Stomach (tissue), 9 donors: ENCODE measurements around the gene CELF4. TPM values are rescaled to one million over a fixed set of nuclear protein-coding genes. Genes with fewer than 3 reads are reported as not detected.

ENCODE experiments used
- DNase-seq, 2 donors: peaks; one replicate each; pipeline versions ENCODE4 v3.0.0 to v3.0.0-alpha.2; 2013 to 2019
- H3K27ac ChIP-seq, 5 donors: fragments of 200-600 bp in 4 of 5; sonication (generic) in 4 of 5; one replicate each; pipeline ENCODE4 v1.5.1; 2013 to 2019; ENCODE audit warnings: mild to moderate bottlenecking in 1 of 5, moderate library complexity in 1 of 5
- H3K27me3 ChIP-seq, 3 donors: fragments of 200-600 bp; sonication (generic); one replicate each; pipeline ENCODE4 v1.5.1; 2017 to 2019; ENCODE audit warnings: mixed run types in 1 of 3
- H3K36me3 ChIP-seq, 4 donors: fragments of 200-600 bp; sonication (generic); 1 replicate in 3 of 4; 2 replicates in 1 of 4; pipeline ENCODE4 v1.5.1; 2016 to 2019
- H3K4me1 ChIP-seq, 4 donors: fragments of 200-600 bp; sonication (generic); one replicate each; pipeline ENCODE4 v1.5.1; 2016 to 2019
- H3K4me3 ChIP-seq, 4 donors: fragments of 200-600 bp; sonication (generic) in 3 of 4; one replicate each; pipeline ENCODE4 v1.5.1; 2016 to 2019; ENCODE audit warnings: mild to moderate bottlenecking in 1 of 4
- H3K9me3 ChIP-seq, 4 donors: fragments of 200-600 bp; sonication (generic); one replicate each; pipeline ENCODE4 v1.5.1; 2016 to 2019
- CTCF ChIP-seq, 7 experiments: fragments of 450-650 bp in 4 of 7; fragments of 200-600 bp in 3 of 7; sonication (generic) in 3 of 7; IDR thresholded peaks; one replicate each; pipeline ENCODE4 v1.5.1; 2016 to 2019; ENCODE audit warnings: antibody characterized with exemption in 7 of 7, control low read depth in 2 of 7, mild to moderate bottlenecking in 1 of 7
- EP300 ChIP-seq: sonication (generic); formaldehyde crosslinking; IDR thresholded peaks from one replicate; pipeline ENCODE4 v1.6.1; 2017; ENCODE audit warnings: antibody characterized with exemption
- POLR2A ChIP-seq, 4 donors: fragments of 450-650 bp; IDR thresholded peaks; one replicate each; pipeline ENCODE4 v1.6.1; 2016; ENCODE audit warnings: antibody characterized with exemption in 4 of 4, control low read depth in 2 of 4, mild to moderate bottlenecking in 1 of 4, moderate library complexity in 1 of 4
- POLR2AphosphoS5 ChIP-seq, 3 donors: sonication (generic); formaldehyde crosslinking; IDR thresholded peaks; one replicate each; pipeline ENCODE4 v1.6.1; 2016; ENCODE audit warnings: antibody characterized with exemption in 3 of 3
- WGBS, 5 donors: extraction: QIAGEN DNeasy Blood & Tissue Kit in 3 of 5; methylation state at CpG; one replicate each; pipeline versions ENCODE4 v1.1.5 to v1.1.7; 2013 to 2018; 5-methylcytosine and 5-hydroxymethylcytosine counted together
- intact Hi-C: fragments of 100-400 bp; cut with DNase I; formaldehyde crosslinking; loops from one replicate; pipeline ENCODE4 v1.15.1; 2023; ENCODE audit warnings: low total_unique reads
- polyA plus RNA-seq, 3 donors: library from polyadenylated mRNA; stranded (reverse); fragments of 200-250 nt; gene quantifications; one replicate each; pipeline ENCODE4 v1.2.3, GENCODE V29; 2013
- total RNA-seq, 5 donors: library from RNA; depleted of rRNA; stranded (reverse); fragments of >200 nt; gene quantifications; one replicate each; pipeline versions ENCODE4 v1.1.0 to v1.2.3, GENCODE V29; 2014 to 2016
- donor health status: healthy with polysubstance abuse.
- donor health status: Bipolar disorder and iron deficiency.
- donor health status: healthy.

CELF4 gene
- total and polyA plus RNA-seq, 8 donors, result 0.93 to 2.4 (median 1.8) TPM; not detected in 2

GRCh38 chr18:37508207-37508606 lies 57.4 kb downstream of the CELF4 start:
- Histone ChIP-seq H3K27me3 (peaks cover 0 to 6% (median 0%) of the 10 kb centered on the region in 3 donors), H3K27ac (no peak overlapping the region), H3K4me3 (no peak overlapping the region), H3K36me3 (no peaks in the 10 kb centered on the region), H3K4me1 (no peaks in the 10 kb centered on the region), H3K9me3 (peaks cover 0 to 16% (median 6%) of the 10 kb centered on the region in 4 donors)
- intact Hi-C loops, result no loop called here
- DNase-seq, result no peak
- TF ChIP-seq CTCF (IDR thresholded peaks at IDR 0.05) (no peak), POLR2A (IDR thresholded peaks at IDR 0.05) (no peak), EP300 (no peak), POLR2AphosphoS5 (IDR thresholded peaks at IDR 0.05) (no peak)
- WGBS, 5 donors, result 73 to 89% (median 74%) methylated on average over 1 to 3 of the region's 3 CpGs

- TF ChIP-seq CTCF (IDR thresholded peaks at IDR 0.05), result no peak
- no peak for TF ChIP-seq EP300
- TF ChIP-seq POLR2AphosphoS5 (IDR thresholded peaks at IDR 0.05), result no peak
- TF ChIP-seq POLR2A (IDR thresholded peaks at IDR 0.05), result no peak
- H3K27me3 ChIP-seq, result no peaks in the 10 kb centered on the region
- no peak overlapping the region for H3K4me3 ChIP-seq
- peaks cover 0 to 16% (median 6%) of the 10 kb centered on the region in 4 donors for H3K9me3 ChIP-seq
- WGBS, 5 donors, result 38 to 66% (median 50%) methylated on average over 2 of the region's 2 CpGs
- no peaks in the 10 kb centered on the region for H3K4me1 ChIP-seq
- H3K27ac ChIP-seq, result no peak overlapping the region
- H3K36me3 ChIP-seq, result no peaks in the 10 kb centered on the region
- no peak for DNase-seq
- intact Hi-C loops, result no loop called here
These were observed 58.4 kb downstream of the CELF4 start for GRCh38 chr18:37507239-37507638.

GRCh38 chr18:37506001-37506400 lies 59.6 kb downstream of the CELF4 start:
- Histone ChIP-seq H3K36me3 (no peaks in the 10 kb centered on the region), H3K27ac (no peak overlapping the region), H3K9me3 (peaks cover 0 to 16% (median 6%) of the 10 kb centered on the region in 4 donors), H3K27me3 (no peaks in the 10 kb centered on the region), H3K4me1 (no peaks in the 10 kb centered on the region), H3K4me3 (no peak overlapping the region)
- intact Hi-C loops, result no loop called here
- WGBS, 5 donors, result 81 to 85% (median 84%) methylated on average over 9 of the region's 9 CpGs
- no peak for DNase-seq
- TF ChIP-seq EP300, result no peak
- TF ChIP-seq POLR2A (IDR thresholded peaks at IDR 0.05), result no peak
- no peak for TF ChIP-seq CTCF (IDR thresholded peaks at IDR 0.05)
- TF ChIP-seq POLR2AphosphoS5 (IDR thresholded peaks at IDR 0.05), result no peak

- intact Hi-C loops, result no loop called here
- no peak overlapping the region for H3K27ac ChIP-seq
- no peaks in the 10 kb centered on the region for H3K27me3 ChIP-seq
- no peak for DNase-seq
- WGBS, 5 donors, result 79 to 88% (median 84%) methylated on average over 4 of the region's 4 CpGs
- no peak overlapping the region for H3K4me3 ChIP-seq
- no peaks in the 10 kb centered on the region for H3K4me1 ChIP-seq
- no peaks in the 10 kb centered on the region for H3K36me3 ChIP-seq
- no peak for TF ChIP-seq CTCF (IDR thresholded peaks at IDR 0.05)
- TF ChIP-seq EP300, result no peak
- no peak for TF ChIP-seq POLR2AphosphoS5 (IDR thresholded peaks at IDR 0.05)
- no peak for TF ChIP-seq POLR2A (IDR thresholded peaks at IDR 0.05)
- peaks cover 0 to 13% (median 5%) of the 10 kb centered on the region in 4 donors for H3K9me3 ChIP-seq
These were observed 60.3 kb downstream of the CELF4 start for GRCh38 chr18:37505321-37505720.
